ENCODE data around the gene KIF26B.

DNA sequence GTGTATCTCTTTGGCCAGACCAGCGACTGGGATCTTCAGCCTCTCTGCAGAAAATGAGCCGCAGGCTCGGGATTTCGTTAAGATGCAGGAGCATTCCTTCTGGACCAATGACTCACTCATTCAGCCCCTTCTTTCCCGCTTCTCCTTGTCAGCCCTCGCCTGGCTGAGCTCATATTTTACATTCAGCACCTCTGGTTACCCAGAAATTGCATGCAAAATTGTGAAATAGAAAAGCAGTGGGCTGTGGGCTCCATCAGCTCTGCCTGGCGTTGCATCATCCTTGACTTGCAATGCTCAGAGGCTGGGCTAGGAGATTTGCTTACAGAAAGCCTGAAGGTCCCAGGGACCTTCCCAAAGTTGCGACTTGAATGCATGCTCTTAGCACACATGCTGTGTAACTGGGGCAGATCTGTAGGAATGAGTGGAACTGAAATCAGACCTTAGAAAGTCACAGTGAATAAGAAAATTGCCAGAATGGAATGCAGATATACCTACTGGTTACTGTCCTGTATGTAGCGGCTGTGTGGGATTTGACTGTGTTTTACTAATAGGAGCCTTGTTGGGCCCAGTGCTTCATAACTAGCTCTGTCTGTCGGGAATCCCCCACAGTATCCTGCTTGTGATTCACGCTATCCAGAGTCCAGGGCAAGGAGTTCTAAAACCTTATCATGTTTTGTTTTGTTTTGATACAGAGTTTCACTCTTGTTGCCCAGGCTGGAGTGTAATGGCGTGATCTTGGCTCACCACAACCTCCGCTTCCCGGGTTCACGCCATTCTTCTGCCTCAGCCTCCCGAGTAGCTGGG, 444.8 kb downstream of the KIF26B start:
- no peak for TF ChIP-seq CTCF (conservative IDR thresholded peaks at IDR 0.05; ENCODE audit: low read length)
- no peak for TF ChIP-seq EZH2phosphoT487 (IDR thresholded peaks at IDR 0.05; ENCODE audit: borderline replicate concordance, low read depth, low read length)

Data from OCI-LY7 (cell line).